Natural killer cell (primary cell): Measurements from ENCODE around the gene TREM1. TPM values are rescaled to one million over a fixed set of nuclear protein-coding genes. Genes with fewer than 3 reads are reported as not detected.

ENCODE experiments used
- ATAC-seq, 3 donors: fragments of 150-1000 bp in 2 of 3; fragments of 200-7000 bp in 1 of 3; cut with Tn5 transposase; 1 replicate in 1 of 3; 2 replicates in 2 of 3; pipeline ENCODE4 v1.10.0; 2021; ENCODE audit warnings: mild to moderate bottlenecking in 2 of 3, moderate library complexity in 2 of 3
- DNase-seq, 2 donors: peaks; one replicate each; pipeline versions ENCODE4 v3.0.0 to v3.0.0-alpha.2; 2013 to 2021; ENCODE audit warnings: mixed read lengths in 1 of 2
- H3K27ac ChIP-seq: one replicate; pipeline ENCODE4 v1.5.1; 2013; ENCODE audit warnings: mild to moderate bottlenecking, low read length
- H3K27me3 ChIP-seq: one replicate; pipeline ENCODE4 v1.6.1; 2013; ENCODE audit warnings: low read length; ENCODE audit not compliant: control insufficient read depth, insufficient read depth
- H3K36me3 ChIP-seq: one replicate; pipeline ENCODE4 v1.6.1; 2013; ENCODE audit warnings: low read length; ENCODE audit not compliant: control insufficient read depth, insufficient read depth
- H3K4me1 ChIP-seq: one replicate; pipeline ENCODE4 v1.6.1; 2013; ENCODE audit warnings: low read length; ENCODE audit not compliant: control insufficient read depth, insufficient read depth
- H3K4me3 ChIP-seq: one replicate; pipeline ENCODE4 v1.5.1; 2013; ENCODE audit warnings: low read length
- H3K9me3 ChIP-seq: one replicate; pipeline ENCODE4 v1.6.1; 2013; ENCODE audit warnings: low read length; ENCODE audit not compliant: control insufficient read depth, insufficient read depth
- H3K27ac Mint-ChIP-seq, 2 donors: one replicate each; pipeline ENCODE4 v1.8.0; 2022; ENCODE audit warnings: mild to moderate bottlenecking in 2 of 2, mixed read lengths in 2 of 2, moderate library complexity in 1 of 2
- H3K27me3 Mint-ChIP-seq, 2 donors: one replicate each; pipeline ENCODE4 v1.8.0; 2022; ENCODE audit warnings: low read depth in 2 of 2, mixed read lengths in 2 of 2
- H3K36me3 Mint-ChIP-seq: one replicate; pipeline ENCODE4 v1.8.0; 2022; ENCODE audit warnings: mixed read lengths
- H3K4me1 Mint-ChIP-seq, 2 donors: one replicate each; pipeline ENCODE4 v1.8.0; 2022; ENCODE audit warnings: mixed read lengths in 2 of 2
- H3K4me3 Mint-ChIP-seq: one replicate; pipeline ENCODE4 v1.8.0; 2022; ENCODE audit warnings: mild to moderate bottlenecking, moderate library complexity, mixed read lengths
- H3K9me3 Mint-ChIP-seq, 2 donors: one replicate each; pipeline ENCODE4 v1.8.0; 2022; ENCODE audit warnings: mixed read lengths in 2 of 2
- WGBS: methylation state at CpG from one replicate; pipeline ENCODE4 v1.1.7; 2013; ENCODE audit warnings: missing lambda C conversion rate; ENCODE audit not compliant: insufficient coverage; 5-methylcytosine and 5-hydroxymethylcytosine counted together
- intact Hi-C: fragments of 100-400 bp; cut with micrococcal nuclease; formaldehyde crosslinking; loops from one replicate; pipeline ENCODE4 v1.14.2; 2022
- total RNA-seq, 4 donors: library from RNA; stranded (reverse); fragments of 120-200 nt in 1 of 4; gene quantifications; one replicate each; pipeline versions ENCODE4 v1.2.3 to v1.2.4, GENCODE V29; 2013 to 2022
- TF ChIP-seq, protein P1 (sequence below): fragments of 200-600 bp; IDR thresholded peaks from one replicate; pipeline ENCODE4 v1.8.0; 2022; ENCODE audit warnings: antibody characterized with exemption

Gene TREM1
- total RNA-seq, result 10 to 100 TPM in 1 of 3 donors, 1 to 10 TPM in 2; 9.5 to 44.2 (median 9.8) TPM
- total RNA-seq (2013), result 6.2 TPM

DNA sequence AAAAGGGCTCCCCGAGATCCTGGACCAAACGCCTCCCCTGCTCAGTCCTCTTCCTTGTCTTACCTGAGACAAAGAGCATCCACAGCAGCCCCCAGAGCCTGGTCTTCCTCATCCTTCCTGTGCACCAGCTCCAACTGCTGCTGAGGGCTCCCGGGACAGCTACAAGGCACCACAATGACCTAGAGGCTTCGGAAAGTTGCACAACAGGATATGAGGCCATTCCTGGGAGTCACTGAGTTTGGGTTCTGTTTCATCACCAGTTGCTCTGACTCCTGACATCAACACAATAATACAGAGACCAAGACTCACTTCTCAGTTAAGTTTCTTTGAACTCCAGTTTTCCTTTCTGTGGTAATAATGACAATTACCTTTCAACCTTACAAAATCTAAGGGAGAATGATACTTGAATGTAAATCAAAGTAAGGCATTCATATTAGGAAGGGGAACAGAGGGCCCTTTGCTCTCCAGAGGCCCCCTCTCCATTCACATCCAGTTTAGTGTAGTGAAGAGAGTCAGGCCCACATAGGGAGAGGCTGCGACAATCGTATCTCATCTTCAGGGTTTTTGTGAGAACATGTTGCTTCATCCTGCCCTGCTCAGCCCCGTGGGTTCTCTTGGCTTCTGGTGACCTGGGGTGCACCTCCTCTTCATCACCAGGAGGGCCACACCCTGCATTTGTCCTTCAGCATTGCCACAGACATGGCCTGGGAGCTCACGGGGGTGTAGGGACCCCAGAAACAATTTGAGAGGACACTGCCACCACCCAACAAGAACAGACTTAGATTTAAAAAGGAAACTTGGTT lies at the start of gene TREM1:
TSS of gene TREM1 (minus strand) at position 139 of the 803 bp plus-strand sequence. CDS start at position 112, 27 bp downstream.
- Mint-ChIP-seq H3K27me3 (peaks cover 8 to 15% of the 10 kb centered on the region in 2 donors), H3K4me3 (no peak within 1 kb of the TSS), H3K36me3 (no peaks in the 10 kb centered on the region), H3K4me1 (peaks cover 0 to 4% of the 10 kb centered on the region in 2 donors), H3K27ac (no peak within 1 kb of the TSS), H3K9me3 (no peaks in the 10 kb centered on the region)
- Histone ChIP-seq H3K36me3 (no peaks in the 10 kb centered on the region), H3K4me3 (no peak within 1 kb of the TSS), H3K9me3 (no peaks in the 10 kb centered on the region), H3K4me1 (no peaks in the 10 kb centered on the region), H3K27ac (peak within 1 kb of the TSS; percentile 47), H3K27me3 (peaks cover 2% of the 10 kb centered on the region)
- ATAC-seq (peak; percentile 15 to 68 (median 26)), DNase-seq (peak in 1 of 2 donors; percentile 9)
- WGBS, result 81% methylated on average over 8 of the region's 8 CpGs
- TF ChIP-seq, protein P1, sequence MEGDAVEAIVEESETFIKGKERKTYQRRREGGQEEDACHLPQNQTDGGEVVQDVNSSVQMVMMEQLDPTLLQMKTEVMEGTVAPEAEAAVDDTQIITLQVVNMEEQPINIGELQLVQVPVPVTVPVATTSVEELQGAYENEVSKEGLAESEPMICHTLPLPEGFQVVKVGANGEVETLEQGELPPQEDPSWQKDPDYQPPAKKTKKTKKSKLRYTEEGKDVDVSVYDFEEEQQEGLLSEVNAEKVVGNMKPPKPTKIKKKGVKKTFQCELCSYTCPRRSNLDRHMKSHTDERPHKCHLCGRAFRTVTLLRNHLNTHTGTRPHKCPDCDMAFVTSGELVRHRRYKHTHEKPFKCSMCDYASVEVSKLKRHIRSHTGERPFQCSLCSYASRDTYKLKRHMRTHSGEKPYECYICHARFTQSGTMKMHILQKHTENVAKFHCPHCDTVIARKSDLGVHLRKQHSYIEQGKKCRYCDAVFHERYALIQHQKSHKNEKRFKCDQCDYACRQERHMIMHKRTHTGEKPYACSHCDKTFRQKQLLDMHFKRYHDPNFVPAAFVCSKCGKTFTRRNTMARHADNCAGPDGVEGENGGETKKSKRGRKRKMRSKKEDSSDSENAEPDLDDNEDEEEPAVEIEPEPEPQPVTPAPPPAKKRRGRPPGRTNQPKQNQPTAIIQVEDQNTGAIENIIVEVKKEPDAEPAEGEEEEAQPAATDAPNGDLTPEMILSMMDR, result no peak
- intact Hi-C loops, result no loop called here

DNA sequence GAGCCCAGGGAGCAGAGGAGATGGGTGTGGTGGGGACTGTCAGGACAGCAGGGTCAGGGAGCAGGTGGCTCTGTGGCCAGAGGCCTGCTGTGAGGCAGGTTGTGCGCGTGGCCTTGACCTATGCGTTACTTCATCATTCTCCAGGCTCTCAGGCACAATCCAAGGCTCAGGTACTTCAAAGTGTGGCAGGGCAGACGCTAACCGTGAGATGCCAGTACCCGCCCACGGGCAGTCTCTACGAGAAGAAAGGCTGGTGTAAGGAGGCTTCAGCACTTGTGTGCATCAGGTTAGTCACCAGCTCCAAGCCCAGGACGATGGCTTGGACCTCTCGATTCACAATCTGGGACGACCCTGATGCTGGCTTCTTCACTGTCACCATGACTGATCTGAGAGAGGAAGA lies 49.5 kb upstream of the TREM1 start:
- 87% methylated on average over 11 of the region's 11 CpGs for WGBS
- peaks cover 56% of the 10 kb centered on the region for H3K4me1 ChIP-seq
- H3K4me1 Mint-ChIP-seq, result peaks cover 46 to 55% of the 10 kb centered on the region in 2 donors
- DNase-seq (peak in 1 of 2 donors; percentile 38), ATAC-seq (no peak)
- H3K9me3 Mint-ChIP-seq, result no peaks in the 10 kb centered on the region
- no peaks in the 10 kb centered on the region for H3K36me3 ChIP-seq
- TF ChIP-seq, protein P1, result no peak
- no peak overlapping the region for H3K27ac ChIP-seq
- peak overlapping the region; percentile 90 to 96 for H3K27ac Mint-ChIP-seq
- no peaks in the 10 kb centered on the region for H3K9me3 ChIP-seq
- no peak overlapping the region for H3K4me3 ChIP-seq
- H3K4me3 Mint-ChIP-seq, result no peak overlapping the region
- intact Hi-C loops, result loop anchor here (10.0 kb wide), 1 partner anchor 109 kb away; no protein-coding TSS in a partner anchor
- H3K27me3 Mint-ChIP-seq, result no peaks in the 10 kb centered on the region
- H3K27me3 ChIP-seq, result no peaks in the 10 kb centered on the region
- no peaks in the 10 kb centered on the region for H3K36me3 Mint-ChIP-seq

DNA sequence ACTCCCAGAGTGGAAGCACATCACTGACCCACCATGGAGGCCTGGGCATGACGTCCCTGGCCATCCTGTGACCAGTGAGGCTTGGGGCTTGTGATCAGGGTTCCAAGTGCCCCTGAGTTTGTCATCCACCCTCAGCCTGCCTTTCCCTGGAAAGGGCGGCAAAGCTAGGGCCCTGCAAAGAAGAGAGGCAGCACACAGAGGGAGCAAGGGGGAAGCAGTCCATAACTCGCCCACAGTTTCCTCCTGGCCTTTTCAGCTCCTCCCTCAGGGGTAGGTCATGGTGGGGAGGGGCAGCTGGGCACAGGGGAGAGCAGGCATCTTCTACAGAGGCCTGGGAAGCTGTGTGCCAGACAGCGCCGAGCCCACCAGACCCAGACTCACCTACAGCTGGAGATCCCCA lies 48.8 kb upstream of the TREM1 start, which contains the start of gene NCR2:
TSS of gene NCR2 (plus strand) at position 313 of the 400 bp plus-strand sequence. CDS start 269 bp downstream, outside the sequence.
- peak within 1 kb of the TSS; percentile 83 for H3K4me3 Mint-ChIP-seq
- Histone ChIP-seq H3K27me3 (no peaks in the 10 kb centered on the region), H3K9me3 (no peaks in the 10 kb centered on the region), H3K36me3 (no peaks in the 10 kb centered on the region), H3K4me1 (peaks cover 56% of the 10 kb centered on the region), H3K27ac (peak within 1 kb of the TSS; percentile 94), H3K4me3 (no peak within 1 kb of the TSS)
- no peaks in the 10 kb centered on the region for H3K27me3 Mint-ChIP-seq
- DNase-seq (peak in 1 of 2 donors; percentile 20), ATAC-seq (no peak)
- TF ChIP-seq, protein P1, result no peak
- H3K4me1 Mint-ChIP-seq, result peaks cover 47 to 56% of the 10 kb centered on the region in 2 donors
- intact Hi-C loops, result loop anchor here (10.0 kb wide), 1 partner anchor 110 kb away; no protein-coding TSS in a partner anchor
- no peaks in the 10 kb centered on the region for H3K9me3 Mint-ChIP-seq
- H3K27ac Mint-ChIP-seq, result peak within 1 kb of the TSS; percentile 90 to 96
- H3K36me3 Mint-ChIP-seq, result no peaks in the 10 kb centered on the region
- WGBS, result 85% methylated on average over 4 of the region's 5 CpGs
